GM19468 (cell line): ENCODE results near the gene ATF3.
"Not testable (repeated sequence)": the region's sequence is repeated elsewhere in the genome, so short reads cannot be mapped to it uniquely, and the experiment has no call there.

Source experiments
- ATAC-seq: cut with Tn5 transposase; IDR thresholded peaks from one replicate; pipeline ENCODE4 v1.9.1; 2021; ENCODE audit warnings: mild to moderate bottlenecking, moderate library complexity, moderate number of reproducible peaks; ENCODE audit not compliant: unreplicated experiment; ENCODE audit errors: extremely low read depth

Gene ATF3

GRCh38 chr1:212623603-212624002, 15.0 kb downstream of the ATF3 start:
- no peak for ATAC-seq

GRCh38 chr1:212624976-212625501, 16.5 kb downstream of the ATF3 start:
- ATAC-seq, result no peak

- no peak for ATAC-seq
Measured at GRCh38 chr1:212625781-212626450, 17.4 kb downstream of the ATF3 start.

- ATAC-seq, result no peak
Measured at GRCh38 chr1:212628046-212628445, 19.5 kb downstream of the ATF3 start.

- no peak for ATAC-seq
Measured at GRCh38 chr1:212628813-212629415, 20.4 kb downstream of the ATF3 start.

- no peak for ATAC-seq
Measured at GRCh38 chr1:212629450-212630157, 21.0 kb downstream of the ATF3 start.

GRCh38 chr1:212630158-212630900, 21.8 kb downstream of the ATF3 start:
- ATAC-seq, result peak; percentile 67

GRCh38 chr1:212633161-212633560, 24.6 kb downstream of the ATF3 start:
- no peak for ATAC-seq

- no peak for ATAC-seq
Measured at GRCh38 chr1:212634252-212634651, 25.7 kb downstream of the ATF3 start.

GRCh38 chr1:212635141-212635631, 26.6 kb downstream of the ATF3 start:
- no peak for ATAC-seq

GRCh38 chr1:212637902-212638301, 29.3 kb downstream of the ATF3 start:
- ATAC-seq, result no peak

- no peak for ATAC-seq
Measured at GRCh38 chr1:212638492-212639151, 30.1 kb downstream of the ATF3 start.

- ATAC-seq, result not testable (repeated sequence)
Measured at GRCh38 chr1:212639524-212639923, 31.0 kb downstream of the ATF3 start.

GRCh38 chr1:212640223-212640878, 31.8 kb downstream of the ATF3 start:
- no peak for ATAC-seq

GRCh38 chr1:212641956-212642355, 33.4 kb downstream of the ATF3 start:
- ATAC-seq, result no peak

- no peak for ATAC-seq
Measured at GRCh38 chr1:212643877-212644276, 35.3 kb downstream of the ATF3 start.

GRCh38 chr1:212644866-212645545, 36.4 kb downstream of the ATF3 start:
- ATAC-seq, result no peak
